Right lobe of liver (tissue), 6 donors: ENCODE data around the gene BEAN1. TPM values are rescaled to one million over a fixed set of nuclear protein-coding genes. Genes with fewer than 3 reads are reported as not detected.

Experiments used
- ATAC-seq, 4 donors: fragments of 200-7000 bp; cut with Tn5 transposase; one replicate each; pipeline ENCODE4 v1.9.1; 2020; ENCODE audit warnings: mild to moderate bottlenecking in 4 of 4, moderate library complexity in 4 of 4
- DNase-seq, 3 donors: peaks; one replicate each; pipeline ENCODE4 v3.0.0-alpha.2; 2020
- H3K27ac ChIP-seq, 3 donors: fragments of 200-600 bp; one replicate each; pipeline ENCODE4 v1.8.0; 2022
- H3K27me3 ChIP-seq, 2 donors: fragments of 200-600 bp; one replicate each; pipeline ENCODE4 v1.8.0; 2022
- H3K36me3 ChIP-seq, 4 donors: fragments of 200-600 bp; sonication (generic) in 1 of 4; one replicate each; pipeline versions ENCODE4 v1.5.1 to v1.8.0; 2017 to 2022; ENCODE audit warnings: control low read depth in 1 of 4
- H3K4me1 ChIP-seq, 4 donors: fragments of 200-600 bp; sonication (generic) in 1 of 4; one replicate each; pipeline versions ENCODE4 v1.5.1 to v1.8.0; 2017 to 2022; ENCODE audit warnings: control low read depth in 1 of 4
- H3K4me3 ChIP-seq, 3 donors: fragments of 200-600 bp; one replicate each; pipeline ENCODE4 v1.8.0; 2022
- H3K9me3 ChIP-seq, 4 donors: fragments of 200-600 bp; sonication (generic) in 1 of 4; one replicate each; pipeline versions ENCODE4 v1.5.1 to v1.8.0; 2017 to 2022; ENCODE audit warnings: control low read depth in 1 of 4
- POLR2A ChIP-seq: fragments of 450-650 bp; IDR thresholded peaks from one replicate; pipeline ENCODE4 v1.6.1; 2017; ENCODE audit warnings: antibody characterized with exemption, mild to moderate bottlenecking
- WGBS: methylation state at CpG from one replicate; pipeline ENCODE4 v1.1.6; 2018; ENCODE audit warnings: low coverage, low lambda C conversion rate; ENCODE audit not compliant: insufficient coverage; ENCODE audit errors: missing lambda C conversion rate; 5-methylcytosine and 5-hydroxymethylcytosine counted together
- intact Hi-C, 2 donors: fragments of 100-400 bp; cut with DNase I; formaldehyde crosslinking; loops; one replicate each; pipeline versions ENCODE4 v1.11.2 to v1.14.1; 2022
- total RNA-seq, 6 experiments: library from RNA; depleted of rRNA in 2 of 6; stranded (reverse); fragments of >200 nt in 2 of 6; fragmentation: NEBNext Ultra II Directional in 3 of 6; extraction: Animal tissue kit (Norgen Biotek cat#: 25700) in 3 of 6; gene quantifications; one replicate each; pipeline versions ENCODE4 v1.1.0 to v1.2.4, GENCODE V29; 2016 to 2023
- TF ChIP-seq, protein P1 (sequence below), 4 donors: fragments of 200-600 bp in 3 of 4; fragments of 450-650 bp in 1 of 4; IDR thresholded peaks; one replicate each; pipeline versions ENCODE4 v1.5.1 to v1.8.0; 2016 to 2022; ENCODE audit warnings: antibody characterized with exemption in 4 of 4, mild to moderate bottlenecking in 2 of 4
- donor health status: DM: no; HTN: yes; CAD: no.
- donor health status: DM: no; HTN: no; CAD: no.
- donor health status: DM: no; HTN: no; CAD: no.
- donor health status: DM: no; HTN: yes; CAD: no.
- donor health status: DM: no; HTN: yes; CAD: no.

BEAN1 gene
- total RNA-seq, 6 experiments from 2014 or later, result 0.09 to 0.26 (median 0.10) TPM; not detected in 3

DNA sequence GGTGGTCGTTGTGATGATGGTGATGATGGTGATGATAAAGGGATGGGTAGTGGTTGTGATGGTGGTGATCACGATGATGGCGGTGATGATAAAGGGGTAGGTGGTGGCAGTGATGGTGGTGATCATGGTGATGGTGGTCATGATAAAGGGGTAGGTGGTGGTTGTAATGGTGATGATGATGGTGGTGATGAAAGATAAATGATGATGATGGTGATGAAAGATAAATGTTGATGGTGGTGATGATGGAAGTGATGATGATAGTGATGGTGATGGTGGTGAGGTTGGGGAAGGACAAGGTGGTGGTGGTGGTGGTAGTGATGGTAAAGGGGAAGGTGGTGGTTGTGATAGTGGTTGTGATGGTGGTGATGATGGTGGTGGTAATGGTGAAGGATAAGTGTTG is 46.7 kb upstream of the BEAN1 start:
- intact Hi-C loops, result no loop called here
- Histone ChIP-seq H3K9me3 (no peaks in the 10 kb centered on the region), H3K4me1 (no peaks in the 10 kb centered on the region), H3K4me3 (no peak overlapping the region), H3K27me3 (no peaks in the 10 kb centered on the region), H3K27ac (no peak overlapping the region), H3K36me3 (no peaks in the 10 kb centered on the region)
- ATAC-seq (no peak), DNase-seq (no peak)
- 85% methylated on average over 3 of the region's 3 CpGs for WGBS
- TF ChIP-seq, protein P1, sequence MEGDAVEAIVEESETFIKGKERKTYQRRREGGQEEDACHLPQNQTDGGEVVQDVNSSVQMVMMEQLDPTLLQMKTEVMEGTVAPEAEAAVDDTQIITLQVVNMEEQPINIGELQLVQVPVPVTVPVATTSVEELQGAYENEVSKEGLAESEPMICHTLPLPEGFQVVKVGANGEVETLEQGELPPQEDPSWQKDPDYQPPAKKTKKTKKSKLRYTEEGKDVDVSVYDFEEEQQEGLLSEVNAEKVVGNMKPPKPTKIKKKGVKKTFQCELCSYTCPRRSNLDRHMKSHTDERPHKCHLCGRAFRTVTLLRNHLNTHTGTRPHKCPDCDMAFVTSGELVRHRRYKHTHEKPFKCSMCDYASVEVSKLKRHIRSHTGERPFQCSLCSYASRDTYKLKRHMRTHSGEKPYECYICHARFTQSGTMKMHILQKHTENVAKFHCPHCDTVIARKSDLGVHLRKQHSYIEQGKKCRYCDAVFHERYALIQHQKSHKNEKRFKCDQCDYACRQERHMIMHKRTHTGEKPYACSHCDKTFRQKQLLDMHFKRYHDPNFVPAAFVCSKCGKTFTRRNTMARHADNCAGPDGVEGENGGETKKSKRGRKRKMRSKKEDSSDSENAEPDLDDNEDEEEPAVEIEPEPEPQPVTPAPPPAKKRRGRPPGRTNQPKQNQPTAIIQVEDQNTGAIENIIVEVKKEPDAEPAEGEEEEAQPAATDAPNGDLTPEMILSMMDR (IDR thresholded peaks at IDR 0.05), result no peak
- no peak for TF ChIP-seq POLR2A

DNA sequence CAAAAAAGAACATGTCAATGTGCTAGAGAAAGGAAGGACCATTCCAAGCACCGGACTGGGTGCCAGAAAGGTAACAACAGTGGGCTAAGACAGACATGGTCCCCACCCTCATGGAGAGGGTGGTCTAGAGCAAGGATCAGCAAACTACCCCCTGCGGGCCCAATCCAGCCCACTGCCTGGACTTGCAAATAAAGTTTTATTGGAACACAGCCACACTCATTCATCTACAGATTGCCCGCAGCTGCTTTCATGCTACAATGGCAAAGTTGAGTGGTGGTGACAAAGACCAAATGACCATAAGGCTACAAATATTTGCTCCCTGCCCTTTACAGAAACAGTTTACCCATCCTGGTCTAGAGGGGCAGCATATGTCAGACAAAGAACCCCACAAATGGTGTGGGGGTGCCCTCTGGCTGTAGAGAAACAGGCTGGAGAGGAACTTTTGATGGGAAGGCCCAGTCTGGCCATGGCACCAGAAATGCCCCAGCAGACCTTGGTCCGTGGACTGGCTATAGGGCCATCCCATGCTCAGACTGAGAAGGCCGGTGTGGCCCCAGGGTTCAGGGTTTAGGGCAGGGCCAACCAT is 45.4 kb upstream of the BEAN1 start:
- peak in 1 of 3 donors; percentile 7 for DNase-seq
- no peak overlapping the region for H3K4me3 ChIP-seq
- no peak for TF ChIP-seq POLR2A
- TF ChIP-seq, protein P1 (IDR thresholded peaks at IDR 0.05), result no peak
- intact Hi-C loops, result no loop called here
- 80% methylated on average over 1 of the region's 5 CpGs for WGBS
- no peaks in the 10 kb centered on the region for H3K27me3 ChIP-seq
- no peaks in the 10 kb centered on the region for H3K36me3 ChIP-seq
- ATAC-seq, result no peak
- no peaks in the 10 kb centered on the region for H3K4me1 ChIP-seq
- H3K27ac ChIP-seq, result peak overlapping the region in 2 of 3 donors; percentile 13 to 51
- no peaks in the 10 kb centered on the region for H3K9me3 ChIP-seq

DNA sequence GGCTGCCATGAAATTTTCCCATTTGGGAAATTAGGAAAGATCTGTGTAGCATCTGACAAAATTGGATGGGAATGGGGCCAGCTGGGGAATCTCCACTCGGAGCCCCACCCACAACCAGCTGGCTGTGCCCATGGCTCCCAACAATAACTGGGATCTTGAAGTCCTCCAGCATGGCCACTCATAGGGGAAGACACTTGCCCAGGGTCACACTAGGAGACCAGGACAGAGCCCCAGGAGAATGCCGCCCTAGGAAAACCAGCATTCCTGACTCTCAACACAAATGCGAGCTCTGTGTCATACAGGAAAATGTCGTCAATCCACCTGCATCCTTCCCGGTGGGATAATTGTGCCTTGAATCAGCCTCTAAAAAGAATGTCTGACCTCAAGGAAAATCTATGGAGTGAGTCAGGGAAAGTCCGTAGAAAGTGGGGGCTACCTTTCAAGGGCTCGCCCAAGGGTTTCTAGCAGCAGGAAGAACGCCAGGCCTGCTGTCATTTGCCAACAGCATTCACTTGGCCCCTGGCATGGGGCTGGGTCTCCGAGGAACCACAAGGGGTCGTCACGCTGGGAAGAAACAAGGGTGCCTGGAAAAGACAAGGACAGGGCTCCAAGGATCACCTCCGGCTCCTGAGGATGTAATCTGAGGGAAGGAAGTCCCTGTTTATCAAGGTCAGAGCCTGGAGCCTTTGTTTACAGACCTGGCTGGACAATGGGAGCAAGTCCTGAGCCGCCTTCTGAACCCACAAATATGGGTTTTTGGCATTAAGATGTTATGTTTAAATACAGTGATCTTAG is 44.7 kb upstream of the BEAN1 start:
- DNase-seq, result peak in 1 of 3 donors; percentile 24

DNA sequence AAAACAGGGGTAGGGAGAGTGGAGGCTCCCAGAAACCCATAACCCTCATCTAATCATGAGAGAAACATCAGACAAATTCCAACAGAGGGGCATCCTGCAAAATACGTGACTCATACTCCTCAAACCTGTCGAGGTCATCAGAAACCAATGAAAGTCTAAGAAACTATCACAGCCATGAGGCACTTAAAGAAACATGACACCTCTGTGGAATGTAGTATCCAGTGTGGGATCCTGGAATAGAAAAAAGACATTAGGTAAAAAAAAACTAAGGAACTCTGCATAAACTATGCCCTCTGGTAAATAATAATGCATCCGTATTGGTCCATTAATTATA is 44.2 kb upstream of the BEAN1 start:
- Histone ChIP-seq H3K36me3 (no peaks in the 10 kb centered on the region), H3K9me3 (no peaks in the 10 kb centered on the region), H3K27ac (no peak overlapping the region), H3K4me3 (no peak overlapping the region), H3K4me1 (no peaks in the 10 kb centered on the region), H3K27me3 (no peaks in the 10 kb centered on the region)
- no peak for DNase-seq
- no peak for TF ChIP-seq POLR2A
- TF ChIP-seq, protein P1 (IDR thresholded peaks at IDR 0.05), result no peak
- ATAC-seq, result peak; percentile 24 to 64 (median 53)
- intact Hi-C loops, result no loop called here
- 68% methylated on average over 3 of the region's 3 CpGs for WGBS

More for the DNA sequence above, 44.7 kb upstream of the BEAN1 start:
- Histone ChIP-seq H3K36me3 (no peaks in the 10 kb centered on the region), H3K4me1 (no peaks in the 10 kb centered on the region), H3K27ac (peak overlapping the region in 2 of 3 donors; percentile 13 to 51), H3K9me3 (no peaks in the 10 kb centered on the region), H3K27me3 (no peaks in the 10 kb centered on the region), H3K4me3 (no peak overlapping the region)
- intact Hi-C loops, result no loop called here
- WGBS, result 72% methylated on average over 10 of the region's 13 CpGs
- TF ChIP-seq, protein P1 (IDR thresholded peaks at IDR 0.05), result no peak
- TF ChIP-seq POLR2A, result no peak
- ATAC-seq, result peak; percentile 50 to 72 (median 66)
